Ectodermal cell (in vitro differentiated cells): Measurements from ENCODE around the gene PRRX1.

Experiments
- H3K27ac ChIP-seq: 2 replicates; pipeline ENCODE4 v1.7.0; 2013; ENCODE audit warnings: mild to moderate bottlenecking, low read depth, low read length; ENCODE audit not compliant: insufficient read depth, poor library complexity, severe bottlenecking
- H3K27me3 ChIP-seq: 2 replicates; pipeline ENCODE4 v1.7.0; 2013; ENCODE audit warnings: mild to moderate bottlenecking, low read length; ENCODE audit not compliant: insufficient read depth, control insufficient read depth, poor library complexity, severe bottlenecking
- H3K36me3 ChIP-seq: one replicate; pipeline ENCODE4 v1.7.0; 2013; ENCODE audit warnings: low read length; ENCODE audit not compliant: control insufficient read depth, insufficient read depth
- H3K4me1 ChIP-seq: one replicate; pipeline ENCODE4 v1.7.0; 2013; ENCODE audit warnings: low read length; ENCODE audit not compliant: control insufficient read depth, insufficient read depth
- H3K4me3 ChIP-seq: 2 replicates; pipeline ENCODE4 v1.7.0; 2013; ENCODE audit warnings: low read depth, low read length, control low read depth; ENCODE audit not compliant: insufficient read depth
- H3K9me3 ChIP-seq: 2 replicates; pipeline ENCODE4 v1.7.0; 2013; ENCODE audit warnings: mild to moderate bottlenecking, low read length, moderate library complexity; ENCODE audit not compliant: control insufficient read depth
- WGBS, 2 experiments: methylation state at CpG; one replicate each; pipeline ENCODE4 v1.1.7; 2013; ENCODE audit warnings: missing lambda C conversion rate in 2 of 2; 5-methylcytosine and 5-hydroxymethylcytosine counted together

The PRRX1 gene

GRCh38 chr1:170734412-170735175, 70.7 kb downstream of the PRRX1 start:
- Histone ChIP-seq H3K27ac (no peak overlapping the region), H3K27me3 (no peaks in the 10 kb centered on the region), H3K4me3 (no peak overlapping the region), H3K9me3 (no peaks in the 10 kb centered on the region), H3K4me1 (no peaks in the 10 kb centered on the region), H3K36me3 (no peaks in the 10 kb centered on the region)
- WGBS, 2 experiments, result 92 to 100% methylated on average over 1 to 2 of the region's 2 CpGs

GRCh38 chr1:170735366-170736263, 71.7 kb downstream of the PRRX1 start:
- H3K27ac ChIP-seq, result no peak overlapping the region
- no peaks in the 10 kb centered on the region for H3K27me3 ChIP-seq
- H3K36me3 ChIP-seq, result no peaks in the 10 kb centered on the region
- H3K4me1 ChIP-seq, result no peaks in the 10 kb centered on the region
- 68 to 78% methylated on average over 2 of the region's 2 CpGs for WGBS, 2 experiments
- no peak overlapping the region for H3K4me3 ChIP-seq
- no peaks in the 10 kb centered on the region for H3K9me3 ChIP-seq

GRCh38 chr1:170739803-170740202, 75.9 kb downstream of the PRRX1 start:
- no peaks in the 10 kb centered on the region for H3K27me3 ChIP-seq
- H3K9me3 ChIP-seq, result no peaks in the 10 kb centered on the region
- WGBS, 2 experiments, result 94 to 98% methylated on average over 1 of the region's 1 CpG
- H3K36me3 ChIP-seq, result no peaks in the 10 kb centered on the region
- no peaks in the 10 kb centered on the region for H3K4me1 ChIP-seq
- H3K27ac ChIP-seq, result no peak overlapping the region
- H3K4me3 ChIP-seq, result no peak overlapping the region

DNA sequence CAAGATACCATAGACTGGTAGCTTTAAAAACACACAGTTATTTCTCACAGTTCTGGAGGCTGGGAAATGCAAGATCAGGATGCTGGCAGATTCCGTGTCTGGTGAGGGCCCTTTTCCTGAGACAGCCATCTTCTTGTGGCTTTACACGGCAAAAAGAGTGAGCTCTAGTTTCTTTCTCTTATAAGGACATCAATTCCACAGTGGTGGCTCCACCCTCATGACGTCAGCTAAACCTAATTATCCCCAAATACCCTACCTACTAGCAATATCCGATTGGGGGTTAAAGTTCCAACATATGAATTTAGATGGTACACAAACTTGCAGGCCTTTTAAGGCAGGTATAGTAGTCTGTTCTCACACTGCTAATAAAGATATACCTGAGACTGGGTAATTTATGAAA, 77.7 kb downstream of the PRRX1 start:
- 92 to 96% methylated on average over 4 of the region's 4 CpGs for WGBS, 2 experiments
- no peaks in the 10 kb centered on the region for H3K4me1 ChIP-seq
- H3K27me3 ChIP-seq, result no peaks in the 10 kb centered on the region
- no peaks in the 10 kb centered on the region for H3K9me3 ChIP-seq
- no peaks in the 10 kb centered on the region for H3K36me3 ChIP-seq
- H3K27ac ChIP-seq, result no peak overlapping the region
- no peak overlapping the region for H3K4me3 ChIP-seq

GRCh38 chr1:170742600-170742999, 78.7 kb downstream of the PRRX1 start:
- H3K27me3 ChIP-seq, result no peaks in the 10 kb centered on the region
- no peaks in the 10 kb centered on the region for H3K4me1 ChIP-seq
- WGBS, 2 experiments, result 91 to 96% methylated on average over 5 of the region's 5 CpGs
- no peaks in the 10 kb centered on the region for H3K9me3 ChIP-seq
- H3K36me3 ChIP-seq, result no peaks in the 10 kb centered on the region
- no peak overlapping the region for H3K27ac ChIP-seq
- H3K4me3 ChIP-seq, result no peak overlapping the region

GRCh38 chr1:170743083-170743482, 79.2 kb downstream of the PRRX1 start:
- Histone ChIP-seq H3K27me3 (no peaks in the 10 kb centered on the region), H3K4me3 (no peak overlapping the region), H3K9me3 (no peaks in the 10 kb centered on the region), H3K36me3 (no peaks in the 10 kb centered on the region), H3K27ac (no peak overlapping the region), H3K4me1 (no peaks in the 10 kb centered on the region)
- 88 to 96% methylated on average over 1 of the region's 1 CpG for WGBS, 2 experiments

- H3K27ac ChIP-seq, result no peak overlapping the region
- no peaks in the 10 kb centered on the region for H3K4me1 ChIP-seq
- no peaks in the 10 kb centered on the region for H3K9me3 ChIP-seq
- H3K36me3 ChIP-seq, result no peaks in the 10 kb centered on the region
- H3K27me3 ChIP-seq, result no peaks in the 10 kb centered on the region
- WGBS, 2 experiments, result 79 to 83% methylated on average over 2 of the region's 2 CpGs
- H3K4me3 ChIP-seq, result no peak overlapping the region
These were observed 85.6 kb downstream of the PRRX1 start for GRCh38 chr1:170749549-170749948.

DNA sequence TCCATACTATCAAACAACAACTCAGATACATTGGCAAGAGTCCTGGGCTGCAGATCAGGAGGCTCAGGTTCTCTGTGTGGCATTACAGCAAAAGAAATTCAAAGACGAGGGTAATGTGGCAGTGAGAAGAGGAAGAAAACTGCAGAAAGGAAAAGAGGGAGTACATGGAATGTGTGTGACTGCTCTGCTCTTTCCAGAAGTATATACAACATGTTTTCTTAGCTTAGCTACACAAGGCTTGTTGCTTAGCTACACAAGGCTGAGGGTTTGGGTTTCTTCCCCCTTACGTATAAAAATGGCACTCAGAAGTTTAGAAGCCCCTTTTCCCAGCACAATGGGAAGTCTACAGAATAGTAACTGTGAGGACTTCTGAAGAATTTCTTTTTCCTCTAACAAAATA, 86.0 kb downstream of the PRRX1 start:
- Histone ChIP-seq H3K27ac (no peak overlapping the region), H3K4me1 (no peaks in the 10 kb centered on the region), H3K36me3 (no peaks in the 10 kb centered on the region), H3K27me3 (no peaks in the 10 kb centered on the region), H3K4me3 (no peak overlapping the region), H3K9me3 (no peaks in the 10 kb centered on the region)
- WGBS, 2 experiments, result 79% methylated on average over 1 to 2 of the region's 2 CpGs

- H3K27me3 ChIP-seq, result no peaks in the 10 kb centered on the region
- WGBS, 2 experiments, result 80 to 100% methylated on average over 1 to 2 of the region's 3 CpGs
- H3K4me3 ChIP-seq, result no peak overlapping the region
- H3K27ac ChIP-seq, result no peak overlapping the region
- no peaks in the 10 kb centered on the region for H3K36me3 ChIP-seq
- H3K4me1 ChIP-seq, result no peaks in the 10 kb centered on the region
- no peaks in the 10 kb centered on the region for H3K9me3 ChIP-seq
These were observed 91.9 kb downstream of the PRRX1 start for GRCh38 chr1:170755795-170756194.

DNA sequence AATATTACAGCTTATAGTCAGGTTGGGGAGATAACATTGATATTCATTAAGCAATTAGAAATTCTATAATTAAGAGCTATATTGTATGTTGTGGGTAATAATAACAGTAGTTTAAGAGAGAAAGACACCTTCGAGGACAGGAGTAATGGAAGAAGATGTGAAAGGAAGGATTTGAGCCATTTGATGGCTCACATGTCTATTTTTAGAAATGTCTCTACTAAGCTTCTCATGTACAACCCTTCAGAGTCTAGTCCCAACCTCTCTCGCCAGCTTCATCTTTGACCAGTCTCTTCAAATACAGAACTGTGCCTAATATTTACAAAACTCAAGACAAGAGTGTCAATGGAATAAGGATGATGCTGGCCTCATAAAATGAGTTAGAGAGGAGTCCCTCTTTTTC, 95.1 kb downstream of the PRRX1 start:
- WGBS, 2 experiments, result 78 to 90% methylated on average over 2 of the region's 2 CpGs
- Histone ChIP-seq H3K4me1 (no peaks in the 10 kb centered on the region), H3K9me3 (no peaks in the 10 kb centered on the region), H3K27ac (no peak overlapping the region), H3K4me3 (no peak overlapping the region), H3K36me3 (no peaks in the 10 kb centered on the region), H3K27me3 (no peaks in the 10 kb centered on the region)
